WERI-Rb-1 (cell line): ENCODE data around the gene KRTAP9-6.

Experiments used
- DNase-seq: peaks from one replicate; pipeline ENCODE4 v3.0.0-alpha.2; 2020
- H3K27ac ChIP-seq: fragments of 250-450 bp; sonication (Bioruptor Pico); 2 replicates; pipeline ENCODE4 v1.5.1; 2020; ENCODE audit warnings: mild to moderate bottlenecking, moderate library complexity
- H3K27me3 ChIP-seq: fragments of 250-450 bp; sonication (Bioruptor Pico); 2 replicates; pipeline ENCODE4 v1.5.1; 2021; ENCODE audit warnings: mild to moderate bottlenecking, low read depth, moderate library complexity; ENCODE audit not compliant: insufficient read depth, severe bottlenecking
- H3K36me3 ChIP-seq: fragments of 250-450 bp; sonication (Bioruptor Pico); 2 replicates; pipeline ENCODE4 v1.5.1; 2020; ENCODE audit warnings: mild to moderate bottlenecking, moderate library complexity
- H3K4me3 ChIP-seq: 2 replicates; pipeline ENCODE4 v1.5.1; 2011; ENCODE audit warnings: low read depth, mild to moderate bottlenecking, control low read depth, low read length
- H3K9me3 ChIP-seq: fragments of 250-450 bp; sonication (Bioruptor Pico); 2 replicates; pipeline ENCODE4 v1.5.1; 2021; ENCODE audit warnings: mild to moderate bottlenecking, moderate library complexity; ENCODE audit not compliant: severe bottlenecking
- CTCF ChIP-seq: IDR thresholded peaks from 2 replicates; pipeline ENCODE4 v1.5.1; 2011; ENCODE audit warnings: low read depth, mild to moderate bottlenecking, control low read depth, inconsistent platforms, low read length

KRTAP9-6 gene

GRCh38 chr17:41302981-41303380 lies 37.8 kb downstream of the KRTAP9-6 start:
- H3K4me3 ChIP-seq, result no peak overlapping the region
- DNase-seq, result no peak
- H3K9me3 ChIP-seq, result peaks cover 3% of the 10 kb centered on the region
- H3K27ac ChIP-seq, result no peak overlapping the region
- H3K36me3 ChIP-seq, result no peaks in the 10 kb centered on the region
- TF ChIP-seq CTCF, result no peak
- peaks cover 96% of the 10 kb centered on the region for H3K27me3 ChIP-seq

GRCh38 chr17:41304091-41304490 lies 38.9 kb downstream of the KRTAP9-6 start:
- Histone ChIP-seq H3K9me3 (peaks cover 3% of the 10 kb centered on the region), H3K4me3 (no peak overlapping the region), H3K36me3 (no peaks in the 10 kb centered on the region), H3K27ac (no peak overlapping the region), H3K27me3 (peaks cover 96% of the 10 kb centered on the region)
- no peak for TF ChIP-seq CTCF
- no peak for DNase-seq

- no peak overlapping the region for H3K27ac ChIP-seq
- peaks cover 98% of the 10 kb centered on the region for H3K27me3 ChIP-seq
- H3K36me3 ChIP-seq, result no peaks in the 10 kb centered on the region
- H3K4me3 ChIP-seq, result no peak overlapping the region
- no peaks in the 10 kb centered on the region for H3K9me3 ChIP-seq
- DNase-seq, result no peak
- TF ChIP-seq CTCF, result no peak
Observed at GRCh38 chr17:41307647-41308046, 42.5 kb downstream of the KRTAP9-6 start.

- H3K27ac ChIP-seq, result no peak overlapping the region
- TF ChIP-seq CTCF, result no peak
- H3K9me3 ChIP-seq, result no peaks in the 10 kb centered on the region
- no peaks in the 10 kb centered on the region for H3K36me3 ChIP-seq
- no peak overlapping the region for H3K4me3 ChIP-seq
- H3K27me3 ChIP-seq, result peaks cover 98% of the 10 kb centered on the region
- no peak for DNase-seq
Observed at GRCh38 chr17:41308251-41308917, 43.2 kb downstream of the KRTAP9-6 start.

- H3K36me3 ChIP-seq, result no peaks in the 10 kb centered on the region
- no peak within 1 kb of the TSS for H3K27ac ChIP-seq
- peaks cover 96% of the 10 kb centered on the region for H3K27me3 ChIP-seq
- no peaks in the 10 kb centered on the region for H3K9me3 ChIP-seq
- no peak within 1 kb of the TSS for H3K4me3 ChIP-seq
- DNase-seq, result no peak
- TF ChIP-seq CTCF, result no peak
Observed at GRCh38 chr17:41308918-41309359, 43.8 kb downstream of the KRTAP9-6 start, which contains the start of gene KRTAP16-1. KRTAP16-1 (minus strand) TSS chr17:41309309; CDS start chr17:41309253, 56 bp downstream.

GRCh38 chr17:41311111-41311510 lies 45.9 kb downstream of the KRTAP9-6 start:
- no peak for TF ChIP-seq CTCF
- H3K27me3 ChIP-seq, result peaks cover 96% of the 10 kb centered on the region
- H3K36me3 ChIP-seq, result no peaks in the 10 kb centered on the region
- no peak overlapping the region for H3K27ac ChIP-seq
- DNase-seq, result no peak
- H3K9me3 ChIP-seq, result no peaks in the 10 kb centered on the region
- no peak overlapping the region for H3K4me3 ChIP-seq
